BE2C (cell line): ENCODE results near the gene PRM1.

ENCODE experiments used
- DNase-seq: peaks from one replicate; pipeline ENCODE4 v3.0.0-alpha.2; 2020
- H3K27me3 ChIP-seq: fragments of 250-450 bp; sonication (Bioruptor Pico); 2 replicates; pipeline ENCODE4 v1.5.1; 2020; ENCODE audit warnings: mild to moderate bottlenecking
- H3K36me3 ChIP-seq: fragments of 250-450 bp; sonication (Bioruptor Pico); 2 replicates; pipeline ENCODE4 v1.5.1; 2020; ENCODE audit warnings: mild to moderate bottlenecking
- H3K4me1 ChIP-seq: fragments of 250-450 bp; sonication (Bioruptor Pico); 2 replicates; pipeline ENCODE4 v1.5.1; 2020
- H3K4me3 ChIP-seq: 2 replicates; pipeline ENCODE4 v1.5.1; 2011; ENCODE audit warnings: low read depth, low read length
- H3K9me3 ChIP-seq: fragments of 250-450 bp; sonication (Bioruptor Pico); 2 replicates; pipeline ENCODE4 v1.5.1; 2020
- CTCF ChIP-seq: IDR thresholded peaks from 2 replicates; pipeline ENCODE4 v1.5.1; 2012; ENCODE audit warnings: mild to moderate bottlenecking, low read depth, low read length

The PRM1 gene

GRCh38 chr16:11327277-11328171 lies 46.4 kb upstream of the PRM1 start:
- Histone ChIP-seq H3K4me1 (no peaks in the 10 kb centered on the region; the same call in 1 of the 2 replicates), H3K27me3 (no peaks in the 10 kb centered on the region), H3K36me3 (no peaks in the 10 kb centered on the region), H3K9me3 (no peaks in the 10 kb centered on the region), H3K4me3 (no peak overlapping the region)
- TF ChIP-seq CTCF, result no peak
- DNase-seq, result no peak

GRCh38 chr16:11326737-11327276 lies 45.7 kb upstream of the PRM1 start:
- Histone ChIP-seq H3K4me1 (no peaks in the 10 kb centered on the region; the same call in 1 of the 2 replicates), H3K27me3 (no peaks in the 10 kb centered on the region), H3K9me3 (no peaks in the 10 kb centered on the region), H3K4me3 (no peak overlapping the region), H3K36me3 (no peaks in the 10 kb centered on the region)
- TF ChIP-seq CTCF, result no peak
- DNase-seq, result no peak

GRCh38 chr16:11326084-11326736 lies 45.1 kb upstream of the PRM1 start:
- no peaks in the 10 kb centered on the region; the same call in 1 of the 2 replicates for H3K4me1 ChIP-seq
- no peak for TF ChIP-seq CTCF
- H3K4me3 ChIP-seq, result no peak overlapping the region
- DNase-seq, result no peak
- H3K9me3 ChIP-seq, result no peaks in the 10 kb centered on the region
- H3K27me3 ChIP-seq, result no peaks in the 10 kb centered on the region
- no peaks in the 10 kb centered on the region for H3K36me3 ChIP-seq

- Histone ChIP-seq H3K27me3 (no peaks in the 10 kb centered on the region), H3K4me1 (no peaks in the 10 kb centered on the region; the same call in 1 of the 2 replicates), H3K9me3 (no peaks in the 10 kb centered on the region), H3K4me3 (no peak overlapping the region), H3K36me3 (no peaks in the 10 kb centered on the region)
- DNase-seq, result no peak
- TF ChIP-seq CTCF, result no peak
Observed at GRCh38 chr16:11325404-11326083, 44.4 kb upstream of the PRM1 start.

- DNase-seq, result no peak
- Histone ChIP-seq H3K27me3 (no peaks in the 10 kb centered on the region), H3K4me3 (no peak overlapping the region), H3K4me1 (no peaks in the 10 kb centered on the region), H3K9me3 (no peaks in the 10 kb centered on the region), H3K36me3 (no peaks in the 10 kb centered on the region)
- TF ChIP-seq CTCF, result no peak
Observed at GRCh38 chr16:11323551-11324336, 42.6 kb upstream of the PRM1 start.
